A549 (cell line): Measurements from ENCODE around the gene MAPK12.

Source experiments
- CTCF ChIP-seq: fragments of >200 bp; sonication (Bioruptor Twin); formaldehyde crosslinking; IDR thresholded peaks from 3 replicates; pipeline ENCODE4 v1.5.1; 2016
- ELK1 ChIP-seq: fragments of 150-350 bp; IDR thresholded peaks from 2 replicates; pipeline ENCODE4 v1.6.1; 2014; ENCODE audit warnings: low read depth, mild to moderate bottlenecking, low read length
- HOXA7 ChIP-seq: fragments of 250-450 bp; sonication (Bioruptor Pico); IDR thresholded peaks from 2 replicates; pipeline ENCODE4 v1.5.0; 2020; ENCODE audit warnings: mild to moderate bottlenecking, moderate library complexity
- JUN ChIP-seq, 2 experiments: fragments of >200 bp; sonication (Bioruptor Twin); formaldehyde crosslinking; IDR thresholded peaks; 2 replicates in 1 of 2; 3 replicates in 1 of 2; pipeline ENCODE4 v1.6.1; 2016 to 2017
- JUNB ChIP-seq: fragments of >200 bp; sonication (Bioruptor Twin); formaldehyde crosslinking; IDR thresholded peaks from 2 replicates; pipeline ENCODE4 v1.6.1; 2016

- TF ChIP-seq HOXA7 (CRISPR knock-in tag): no peak
- TF ChIP-seq JUNB: no peak
- TF ChIP-seq ELK1: no peak
- no peak for TF ChIP-seq CTCF
- TF ChIP-seq JUN (IDR thresholded peaks at IDR 0.05): no peak
Observed at GRCh38 chr22:50287731-50288130, 26.2 kb upstream of the MAPK12 start.
